Measurements from ENCODE around the gene STX16. TPM values are rescaled to one million over a fixed set of nuclear protein-coding genes. Genes with fewer than 3 reads are reported as not detected.

The STX16 gene
- total RNA-seq, 1 donor from 2014 or later, result 33.2 TPM

DNA sequence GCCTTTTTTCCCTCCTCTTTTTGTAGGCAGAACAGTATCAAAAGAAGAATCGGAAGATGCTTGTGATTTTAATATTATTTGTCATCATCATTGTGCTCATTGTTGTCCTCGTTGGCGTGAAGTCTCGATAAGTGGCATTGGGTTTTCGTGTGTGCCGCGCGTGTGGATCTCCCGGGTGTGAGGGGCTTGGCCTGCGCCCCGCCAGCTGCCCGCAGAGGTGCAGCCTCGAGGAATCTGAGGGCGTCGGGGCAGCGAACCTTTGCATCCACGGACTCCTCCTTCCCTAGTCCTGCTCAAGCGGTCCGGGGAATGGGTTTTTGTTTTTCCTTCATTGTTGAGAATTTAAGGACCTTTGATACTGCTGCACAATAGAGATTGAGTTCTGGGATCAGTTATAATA, 25.1 kb downstream of the STX16 start:
- no peak for DNase-seq

DNA sequence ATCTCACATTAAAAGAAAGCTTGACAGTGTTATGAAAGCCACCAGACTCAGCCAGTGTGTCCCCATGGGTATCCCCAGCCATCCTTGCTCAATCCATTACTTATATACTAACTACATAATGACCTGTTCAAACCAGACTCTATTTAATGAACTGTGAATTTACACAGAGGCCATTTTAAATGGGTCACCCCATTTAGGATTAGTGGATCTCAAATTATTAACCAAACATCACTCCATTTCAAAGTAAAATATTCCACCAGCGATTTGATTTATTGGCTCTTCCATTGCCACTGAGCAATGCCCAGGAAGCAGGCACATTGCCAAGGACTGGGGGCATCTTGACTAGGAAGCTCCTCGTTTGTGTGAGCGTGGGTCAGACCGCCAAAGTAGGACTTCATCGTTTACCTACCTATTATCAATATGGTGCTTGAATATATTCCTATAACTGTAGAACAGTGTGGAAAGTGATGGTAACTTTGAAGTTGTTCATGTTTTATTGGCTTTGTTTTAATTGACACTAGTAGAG, 26.1 kb downstream of the STX16 start:
- DNase-seq, result no peak

DNA sequence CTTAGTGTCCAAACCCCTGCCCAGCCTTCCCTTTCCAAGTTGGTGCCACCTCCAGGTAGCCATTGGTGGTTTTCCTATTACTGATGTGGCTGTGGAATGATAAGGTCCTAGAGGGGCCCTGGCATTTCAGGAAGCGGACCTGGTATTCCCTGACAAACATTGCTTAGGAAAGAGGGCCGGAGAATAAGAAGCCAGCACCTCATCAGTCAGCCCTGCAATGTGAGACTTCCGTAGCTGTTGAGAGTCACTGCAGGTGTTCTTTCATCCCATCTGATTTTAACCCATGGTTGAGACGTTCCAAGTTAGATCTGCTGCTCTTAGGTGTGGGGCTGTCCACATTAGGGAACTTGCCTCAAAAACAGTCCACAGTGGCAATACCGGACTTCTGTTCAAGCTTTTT, 26.7 kb downstream of the STX16 start:
- no peak for DNase-seq

DNA sequence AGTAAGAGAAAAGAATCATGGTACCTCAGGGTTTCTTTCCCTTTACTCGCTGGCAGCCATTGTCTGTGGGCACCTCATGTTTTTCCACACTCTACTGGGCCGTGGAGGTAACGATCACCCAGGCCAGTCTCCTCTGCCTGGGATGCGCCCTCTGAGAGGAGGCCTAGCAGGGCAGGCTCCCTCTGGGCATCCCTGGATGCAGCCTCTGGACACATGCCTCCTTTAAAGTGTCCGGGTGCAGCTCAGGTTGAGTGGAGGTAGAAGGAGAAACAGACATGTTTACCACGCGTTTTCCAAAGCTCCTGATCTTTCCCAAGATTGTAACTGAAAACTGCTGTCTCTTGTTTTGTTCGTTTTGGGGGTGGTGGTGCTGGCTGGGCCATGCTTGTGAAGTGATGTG, 27.7 kb downstream of the STX16 start:
- no peak for DNase-seq

DNA sequence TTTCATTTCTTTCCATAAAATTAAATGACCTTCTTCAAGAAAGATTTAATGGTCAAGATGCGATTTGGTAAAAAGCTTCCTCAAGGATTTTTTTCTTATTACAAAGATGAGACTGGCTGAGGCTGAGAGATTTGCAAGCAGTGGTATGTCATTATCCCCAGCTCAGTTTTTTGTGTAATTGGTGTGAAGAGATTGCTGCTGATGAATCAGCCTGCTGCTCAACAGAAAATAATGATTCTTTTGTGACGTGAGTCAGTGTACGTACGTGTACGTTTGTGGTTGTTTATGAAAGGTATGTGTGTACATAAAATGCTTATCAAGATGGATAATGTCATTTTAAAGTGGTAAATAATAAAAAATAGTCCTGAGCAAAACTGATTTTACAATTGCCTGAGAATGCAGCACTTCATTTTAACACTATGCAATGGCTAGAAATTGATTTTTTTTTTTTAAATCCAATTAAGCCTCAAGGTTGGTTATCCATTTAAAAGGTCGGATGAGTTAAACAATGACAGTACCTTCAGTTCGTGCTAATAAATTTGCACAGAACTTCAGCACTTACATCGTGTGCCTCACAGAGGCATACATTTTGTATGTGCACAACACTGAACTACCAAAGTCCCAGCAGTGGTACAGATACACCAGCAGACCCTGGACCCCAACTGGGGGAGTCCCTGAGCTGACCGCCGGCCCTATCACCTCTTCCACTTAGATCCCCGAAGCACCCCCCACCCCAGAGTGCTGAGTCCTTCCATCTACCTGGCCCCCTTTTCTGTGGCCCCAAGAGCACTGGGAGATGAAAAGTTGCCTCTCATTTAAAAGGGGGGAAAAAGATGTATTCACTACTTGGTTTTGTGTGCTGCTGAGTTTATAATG, 31.8 kb downstream of the STX16 start:
- DNase-seq, result no peak

DNA sequence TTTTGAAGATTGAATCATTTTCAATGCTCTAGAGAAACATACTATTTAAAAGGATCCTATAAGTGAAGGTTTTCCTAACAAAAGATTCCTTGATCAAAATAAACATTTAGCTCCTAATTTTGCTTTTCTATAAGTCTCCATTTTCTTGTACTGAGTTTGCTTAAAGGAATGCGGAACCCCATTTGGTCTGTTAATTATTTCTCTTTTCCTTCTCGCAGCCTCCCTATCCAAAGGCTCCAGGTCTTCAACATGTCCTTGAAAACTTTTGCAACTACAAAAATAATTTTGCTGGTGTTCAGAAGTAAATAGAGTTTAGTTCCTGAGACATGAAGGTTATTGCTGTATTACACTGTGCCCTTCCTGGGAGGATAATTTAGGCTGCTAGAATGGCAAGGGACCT, 33.2 kb downstream of the STX16 start:
- DNase-seq, result no peak

DNA sequence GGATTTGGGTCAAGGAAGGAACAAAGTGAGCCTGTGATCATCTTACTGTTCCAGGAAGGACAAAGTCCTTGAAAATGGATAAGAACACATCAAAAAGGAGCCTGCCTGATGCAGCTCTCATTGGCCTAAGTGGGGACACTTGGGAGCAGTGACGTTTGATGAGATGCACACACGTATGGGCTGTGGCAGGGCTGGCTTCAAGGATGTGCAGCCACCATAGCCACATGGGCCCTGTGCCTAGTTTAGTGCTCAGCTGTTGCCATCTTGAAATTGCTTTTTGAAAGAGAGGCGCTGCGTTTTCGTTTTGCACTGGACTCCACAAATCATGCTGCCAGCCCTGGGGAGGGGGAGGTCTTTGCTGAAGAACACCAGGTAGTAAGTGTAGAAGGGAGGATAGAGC, 34.9 kb downstream of the STX16 start:
- no peak for DNase-seq

DNA sequence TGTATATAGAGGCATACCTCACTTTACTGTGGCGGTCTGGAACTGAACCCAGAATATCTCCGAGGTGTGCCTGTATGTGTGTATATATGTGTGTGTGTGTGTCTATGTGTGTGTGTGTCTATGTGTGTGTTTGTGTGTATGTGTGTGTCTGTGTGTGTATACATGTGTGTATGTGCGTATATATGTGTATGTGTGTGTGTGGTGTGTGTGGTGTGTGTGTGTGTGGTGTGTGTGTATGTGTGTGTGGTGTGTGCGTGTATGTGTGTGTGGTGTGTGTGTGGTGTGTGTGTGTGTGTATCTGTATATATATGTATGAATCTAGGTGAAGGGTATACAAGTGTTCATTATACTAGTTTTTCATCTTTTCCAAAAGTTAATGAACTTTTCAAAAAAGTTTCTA, 37.3 kb downstream of the STX16 start:
- DNase-seq, result no peak

DNA sequence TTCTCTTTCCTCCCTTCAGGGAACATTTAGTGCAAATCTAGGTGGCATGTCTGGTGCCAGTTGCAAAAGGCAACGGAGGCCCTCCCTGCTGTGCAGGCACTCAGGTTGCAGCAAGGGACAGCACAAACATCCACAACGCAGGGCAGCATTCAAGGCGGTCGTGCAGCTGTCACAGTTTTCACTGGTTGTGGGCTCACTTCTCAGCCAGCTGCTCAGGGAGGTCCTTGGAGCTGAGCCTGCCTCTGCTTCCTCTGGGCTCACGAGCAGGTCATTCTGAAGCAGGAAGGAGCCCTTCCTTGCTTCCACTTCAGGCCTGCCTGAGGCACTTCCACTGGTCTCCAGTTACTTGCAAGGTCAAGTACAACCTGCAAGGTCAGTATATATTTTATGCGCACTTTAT, 37.8 kb downstream of the STX16 start:
- no peak for DNase-seq

DNA sequence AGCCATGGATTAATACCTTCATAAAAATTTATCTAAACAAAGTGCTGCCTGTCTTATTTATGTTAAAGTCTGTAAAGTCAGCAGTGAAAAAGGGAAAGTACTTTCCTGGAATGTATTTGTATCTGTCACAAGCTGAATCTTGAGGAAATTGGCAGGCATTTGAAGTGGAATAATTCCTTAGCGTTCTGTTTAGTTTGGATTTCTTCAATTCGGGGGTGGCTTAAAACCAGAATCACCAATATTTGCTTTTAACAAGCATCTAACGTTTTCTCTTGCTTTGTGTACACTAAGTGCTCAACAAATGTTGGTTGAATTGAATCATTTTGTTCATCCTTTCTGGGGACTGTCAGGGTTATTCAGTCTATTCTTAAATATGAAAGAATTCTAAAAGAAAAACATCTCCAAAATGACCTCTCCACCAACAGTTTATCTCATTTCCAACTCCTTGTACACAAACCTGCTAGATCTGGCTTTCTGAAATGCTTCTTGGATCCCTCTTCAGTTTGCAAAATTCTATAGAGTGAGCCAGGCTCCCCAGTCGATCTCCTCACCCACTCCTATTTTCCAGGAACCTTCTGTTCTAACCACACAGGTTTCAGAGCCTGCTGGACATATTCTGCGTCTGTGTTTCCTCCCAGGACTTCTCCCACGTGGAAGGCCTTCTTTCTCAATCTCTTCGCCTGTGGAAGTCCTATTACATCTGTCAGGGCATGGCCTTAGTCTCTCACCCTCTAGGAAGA, 39.5 kb downstream of the STX16 start:
- DNase-seq, result no peak

DNA sequence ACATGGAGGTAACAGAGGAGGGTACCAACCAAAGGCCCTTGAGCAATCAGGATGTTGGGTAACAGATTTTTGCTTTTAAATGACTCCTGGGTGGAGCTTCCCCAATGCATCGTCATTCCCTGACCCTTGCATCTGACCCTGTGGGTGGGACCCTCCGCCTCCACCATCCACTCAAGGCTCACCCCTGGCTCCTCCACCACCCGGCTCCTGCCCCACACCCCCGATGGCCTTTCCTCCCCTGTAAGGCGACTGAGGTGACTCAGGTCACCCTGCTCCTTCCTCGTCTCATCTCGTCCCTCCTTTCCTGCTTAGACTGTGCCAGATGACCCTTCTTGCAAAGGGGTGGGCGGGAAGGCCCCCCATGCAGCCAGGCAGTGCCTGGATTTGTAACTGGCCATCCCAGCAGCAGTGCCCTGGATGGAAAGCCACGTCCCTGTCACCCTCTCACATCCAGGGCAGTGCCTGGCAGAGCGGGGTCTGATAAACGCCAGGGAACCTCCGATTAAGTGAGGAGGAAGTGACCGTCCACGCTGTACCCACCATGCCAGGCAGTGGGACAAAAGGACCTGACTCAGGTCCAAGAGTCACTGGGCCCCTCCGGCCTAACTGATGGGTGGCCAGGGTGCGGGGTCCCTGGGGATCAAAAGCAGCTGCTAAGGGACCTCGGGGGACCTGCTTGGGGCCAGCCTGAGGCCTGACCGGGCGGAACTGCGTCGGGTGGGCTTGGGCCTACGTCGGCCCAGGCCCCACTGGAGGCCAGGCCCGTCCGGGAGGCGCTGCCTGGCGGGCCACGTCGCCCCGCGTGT, 40.9 kb downstream of the STX16 start:
- DNase-seq, result no peak

DNA sequence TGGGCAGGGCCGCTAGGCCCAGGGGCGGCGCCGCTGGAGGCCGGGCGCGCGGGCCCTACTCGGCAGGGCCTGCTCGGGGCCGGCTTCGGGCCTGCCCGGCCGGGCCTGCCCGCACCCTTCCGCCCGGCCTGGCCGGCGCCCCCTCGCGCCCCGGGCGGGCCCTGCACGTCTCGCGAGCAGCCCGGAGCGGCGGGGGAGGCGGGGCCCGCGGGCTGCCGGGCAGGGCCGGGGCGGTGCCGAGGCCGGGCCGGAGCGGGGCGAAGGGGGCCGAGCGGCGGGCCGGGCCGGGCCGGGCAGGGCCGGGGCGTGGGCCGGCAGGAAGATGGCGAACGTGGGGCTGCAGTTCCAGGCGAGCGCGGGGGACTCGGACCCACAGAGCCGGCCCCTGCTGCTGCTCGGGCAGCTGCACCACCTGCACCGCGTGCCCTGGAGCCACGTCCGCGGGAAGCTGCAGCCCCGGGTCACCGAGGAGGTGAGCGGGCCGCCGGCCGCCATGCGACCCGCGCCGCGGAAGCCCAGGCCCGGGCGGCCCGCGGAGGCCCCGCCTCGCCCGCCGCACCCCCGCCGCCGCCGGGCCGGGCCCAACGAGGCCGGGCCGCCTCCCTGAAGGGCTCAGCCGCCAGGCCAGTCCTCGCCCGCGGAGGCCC, 41.6 kb downstream of the STX16 start, which contains the start of gene NPEPL1:
Gene NPEPL1, plus strand, starts transcription at position 222 of the 647 bp plus-strand sequence. Its CDS starts 101 bp downstream, at position 323.
- no peak for DNase-seq

DNA sequence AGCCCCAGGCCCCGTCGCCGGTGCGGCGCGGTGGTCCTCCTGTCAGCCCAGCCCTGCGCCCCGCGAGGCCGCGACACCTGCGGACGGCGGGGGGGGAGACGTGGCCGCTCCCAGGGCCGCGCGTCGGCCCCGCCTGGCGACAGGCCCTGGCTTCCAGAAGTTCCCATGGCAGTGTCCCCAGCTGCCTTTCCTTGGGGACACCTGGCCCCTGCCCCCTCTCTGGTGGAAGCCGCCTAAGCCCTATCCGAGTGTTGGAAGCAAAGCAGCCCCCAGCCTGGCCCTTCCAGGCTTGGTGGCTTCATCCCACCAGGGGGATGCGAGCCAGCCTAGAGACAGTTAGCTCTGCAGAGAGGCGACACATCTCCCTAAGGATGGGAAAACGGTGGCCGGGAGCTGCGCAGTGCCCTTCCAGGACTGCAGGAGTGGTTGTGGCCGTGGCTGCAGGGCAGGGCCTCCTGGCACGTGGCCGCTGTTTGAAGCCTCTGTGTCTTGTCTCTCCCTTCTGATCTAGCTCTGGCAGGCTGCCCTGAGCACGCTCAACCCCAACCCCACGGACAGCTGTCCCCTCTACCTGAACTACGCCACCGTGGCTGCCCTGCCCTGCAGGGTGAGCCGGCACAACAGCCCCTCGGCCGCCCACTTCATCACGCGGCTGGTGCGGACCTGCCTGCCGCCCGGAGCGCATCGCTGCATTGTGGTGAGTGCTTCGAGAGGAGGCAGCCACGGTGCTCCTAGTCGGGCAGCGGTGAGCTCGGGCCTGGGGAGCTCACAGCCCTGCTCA, 42.3 kb downstream of the STX16 start:
- DNase-seq, result no peak

DNA sequence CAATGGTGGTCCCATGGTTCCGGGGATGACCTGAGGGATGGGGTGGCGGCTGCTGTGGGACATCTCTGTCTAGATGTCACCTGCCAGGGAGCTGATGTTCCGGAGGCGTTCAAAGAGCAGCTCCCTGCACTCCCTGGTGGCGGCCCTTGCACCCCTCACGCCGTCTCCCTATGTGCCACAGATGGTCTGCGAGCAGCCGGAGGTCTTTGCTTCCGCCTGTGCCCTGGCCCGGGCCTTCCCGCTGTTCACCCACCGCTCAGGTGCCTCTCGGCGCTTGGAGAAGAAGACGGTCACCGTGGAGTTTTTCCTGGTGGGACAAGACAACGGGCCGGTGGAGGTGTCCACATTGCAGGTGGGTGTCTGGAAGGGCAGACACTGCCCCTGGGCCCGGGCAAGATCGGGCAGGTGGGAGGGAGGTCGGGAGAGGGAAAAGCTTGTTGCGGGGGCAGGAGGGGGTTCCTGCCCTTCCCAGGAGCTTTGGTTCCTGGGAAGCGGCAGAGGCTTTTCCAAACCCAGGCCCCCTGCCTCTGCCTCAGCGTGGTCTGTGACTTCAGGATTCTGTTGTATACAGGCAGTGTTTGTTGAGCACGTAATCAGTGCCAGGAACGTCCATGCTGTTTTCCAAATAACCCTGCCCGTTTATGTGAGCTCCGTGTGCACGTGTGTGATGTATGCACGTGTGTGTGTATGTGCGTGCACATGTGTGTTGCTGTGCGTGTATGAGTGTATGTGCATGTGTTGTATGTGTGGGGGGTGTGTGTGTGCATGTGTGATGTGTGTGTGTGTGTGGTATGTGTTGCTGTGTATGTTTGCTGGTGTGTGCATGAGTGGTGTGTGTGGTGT, 43.4 kb downstream of the STX16 start:
- no peak for DNase-seq

DNA sequence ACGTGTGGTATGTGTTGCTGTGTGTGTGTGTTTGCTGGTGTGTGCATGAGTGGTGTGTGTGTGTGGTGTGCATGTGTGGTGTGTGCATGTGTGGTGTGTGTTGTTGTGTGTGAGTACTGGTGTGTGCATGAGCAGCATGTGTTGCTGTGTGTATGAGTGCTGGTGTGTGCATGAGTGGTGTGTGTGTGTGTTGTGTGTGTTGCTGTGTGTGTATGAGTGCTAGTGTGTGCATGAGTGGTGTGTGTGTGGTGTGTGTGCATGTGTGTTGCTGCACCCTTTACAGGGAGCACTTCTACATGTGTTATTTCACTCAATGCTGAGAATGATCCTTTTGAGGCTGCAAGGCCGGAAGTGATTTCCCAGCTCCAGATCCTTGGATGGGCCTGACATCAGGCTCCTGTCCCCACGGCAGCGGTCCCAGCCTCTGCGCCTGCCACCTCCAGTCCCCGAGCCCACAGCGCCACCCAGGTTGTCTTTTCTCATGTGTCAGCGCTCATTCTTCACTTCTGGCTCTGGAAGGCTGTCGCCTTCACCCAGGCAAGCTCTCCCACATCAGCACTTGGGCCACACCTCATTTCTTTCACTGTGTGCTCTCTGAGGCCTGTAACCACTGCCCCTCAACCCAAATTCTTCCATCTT, 44.1 kb downstream of the STX16 start:
- DNase-seq, result no peak

DNA sequence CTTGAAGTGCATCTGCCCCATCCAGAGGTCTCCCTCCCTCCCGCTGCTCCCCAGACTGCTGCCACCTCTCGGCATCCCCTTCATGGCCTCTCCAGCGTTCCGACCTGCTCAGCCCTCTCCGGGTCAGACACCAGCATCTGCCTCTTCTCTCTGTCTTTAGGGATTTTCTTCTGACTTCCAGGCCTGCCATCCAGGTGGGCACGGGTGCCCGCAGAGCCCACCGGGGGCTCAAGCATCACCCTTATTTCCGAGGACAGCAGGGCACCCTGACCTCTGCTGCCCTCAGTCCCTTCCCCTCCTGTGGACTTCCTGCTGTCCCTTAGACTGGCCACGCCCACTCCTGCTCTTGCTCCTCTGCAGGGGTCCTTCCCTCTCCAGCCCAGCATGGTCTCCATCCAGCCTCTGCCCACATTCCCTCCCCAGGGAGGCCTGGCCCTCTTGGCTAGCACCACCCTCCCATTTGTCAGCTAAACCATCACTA, 44.9 kb downstream of the STX16 start:
- no peak for DNase-seq

DNA sequence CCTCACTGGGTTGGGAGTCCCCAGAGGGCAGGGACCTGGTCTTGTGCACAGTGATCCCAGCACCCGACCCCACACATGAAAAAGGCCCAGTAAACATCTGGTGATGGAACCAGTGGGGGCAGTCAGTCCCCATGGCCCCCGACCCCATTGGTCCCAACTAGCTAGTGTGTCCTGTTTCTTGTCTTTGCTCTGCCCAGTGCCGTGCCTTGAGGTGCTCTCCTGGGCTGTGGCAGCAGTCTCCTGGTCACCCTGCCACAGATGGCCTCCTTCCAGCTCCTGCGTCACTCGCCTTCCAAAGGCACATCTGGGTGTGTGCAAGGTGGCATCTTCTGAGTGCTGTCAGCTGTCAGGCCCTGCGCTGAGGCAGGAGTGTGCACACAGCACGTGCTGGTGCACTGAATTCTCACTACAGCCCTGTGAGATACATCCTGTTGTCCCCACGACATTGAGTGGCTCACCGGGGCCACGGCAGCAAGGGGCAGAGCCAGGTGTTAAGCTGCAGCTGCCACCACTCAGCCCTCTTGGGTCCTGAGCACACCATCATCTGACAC, 45.4 kb downstream of the STX16 start:
- DNase-seq, result no peak

DNA sequence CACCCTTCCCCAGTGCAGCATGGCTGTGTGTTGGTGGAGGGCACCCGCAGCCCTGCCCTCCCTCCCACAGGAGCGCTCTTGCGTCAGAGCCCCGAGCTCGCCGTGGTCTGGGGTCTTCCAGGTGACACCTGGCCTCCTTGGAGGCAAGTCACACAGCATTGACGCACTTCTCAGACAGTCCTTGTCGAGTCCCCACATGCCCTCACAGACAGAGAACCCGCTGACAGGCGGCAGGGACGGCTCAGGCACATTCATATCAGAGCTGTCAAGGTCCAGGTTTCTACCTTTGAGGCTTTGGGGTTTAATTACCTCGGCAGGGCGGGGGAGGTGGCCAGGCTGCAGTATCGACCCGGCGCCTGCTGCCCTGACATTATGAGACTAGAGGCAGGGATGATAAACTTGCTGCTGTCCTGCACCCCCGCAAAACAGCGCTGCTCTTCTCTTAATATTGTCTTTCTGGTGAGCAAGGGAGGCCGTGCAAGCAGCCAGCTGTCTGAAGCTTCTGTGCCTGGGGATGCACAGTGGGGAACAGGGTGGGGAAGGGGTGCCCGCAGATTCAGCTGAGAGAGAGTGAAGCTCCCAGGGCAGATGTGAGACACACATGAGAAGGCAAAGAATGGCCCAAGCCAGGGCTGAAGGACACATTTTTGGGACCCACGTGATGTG, 46.3 kb downstream of the STX16 start:
- DNase-seq, result no peak

All from occipital lobe (tissue), 2 donors.